GM04504 (cell line): ENCODE measurements around the gene UTF1.

Experiments used
- DNase-seq: peaks from one replicate; pipeline ENCODE4 v3.0.0-alpha.2; 2012; ENCODE audit warnings: low read depth

UTF1 gene

GRCh38 chr10:133279326-133280226 lies 49.6 kb downstream of the UTF1 start:
- no peak for DNase-seq

- DNase-seq, result no peak
Measured at GRCh38 chr10:133280391-133281059, 50.5 kb downstream of the UTF1 start.

GRCh38 chr10:133281084-133281483 lies 51.1 kb downstream of the UTF1 start:
- DNase-seq, result no peak
